8988T (cell line): ENCODE data around the gene RPLP1.
A peak's percentile ranks its signal among the peaks of the same experiment; 100 is the strongest.

Experiments used
- DNase-seq: peaks from one replicate; pipeline ENCODE4 v3.0.0; 2011

The RPLP1 gene

DNA sequence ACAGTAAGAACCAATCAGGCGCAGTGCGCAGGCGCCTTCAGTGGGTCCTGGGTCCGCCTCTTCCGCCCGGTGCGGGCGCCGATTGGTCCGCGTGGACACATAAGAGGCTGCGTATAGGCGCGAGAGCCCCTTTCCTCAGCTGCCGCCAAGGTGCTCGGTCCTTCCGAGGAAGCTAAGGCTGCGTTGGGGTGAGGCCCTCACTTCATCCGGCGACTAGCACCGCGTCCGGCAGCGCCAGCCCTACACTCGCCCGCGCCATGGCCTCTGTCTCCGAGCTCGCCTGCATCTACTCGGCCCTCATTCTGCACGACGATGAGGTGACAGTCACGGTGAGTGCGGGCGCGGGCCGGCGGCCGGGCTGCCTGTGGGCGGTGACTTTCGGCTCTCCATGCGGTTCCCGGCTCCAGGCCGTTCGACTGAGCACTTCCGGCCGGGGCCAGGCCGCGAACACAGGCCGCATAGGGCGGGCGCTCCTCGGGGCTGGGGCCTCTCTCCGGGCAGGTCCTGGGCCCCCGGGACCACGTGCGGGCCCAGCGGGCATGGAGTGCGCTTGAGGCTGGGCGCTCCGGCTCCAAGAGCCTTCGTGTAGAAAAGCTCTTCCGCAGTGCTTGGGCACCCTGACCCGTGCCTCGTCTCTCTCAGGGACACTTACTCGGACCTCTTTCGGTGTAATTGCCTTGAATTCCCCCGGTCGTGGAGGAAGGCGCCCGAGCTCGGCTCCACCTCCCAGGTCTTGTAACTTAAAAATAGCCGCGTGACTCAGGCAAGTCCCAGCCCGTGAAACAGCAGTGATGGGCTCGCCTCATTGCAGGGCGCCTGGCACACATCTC, at the start of gene RPLP1:
Gene RPLP1, plus strand, starts transcription at position 127 of the 830 bp plus-strand sequence. Its CDS starts 131 bp downstream, at position 258.
- DNase-seq, result peak; percentile 57

DNA sequence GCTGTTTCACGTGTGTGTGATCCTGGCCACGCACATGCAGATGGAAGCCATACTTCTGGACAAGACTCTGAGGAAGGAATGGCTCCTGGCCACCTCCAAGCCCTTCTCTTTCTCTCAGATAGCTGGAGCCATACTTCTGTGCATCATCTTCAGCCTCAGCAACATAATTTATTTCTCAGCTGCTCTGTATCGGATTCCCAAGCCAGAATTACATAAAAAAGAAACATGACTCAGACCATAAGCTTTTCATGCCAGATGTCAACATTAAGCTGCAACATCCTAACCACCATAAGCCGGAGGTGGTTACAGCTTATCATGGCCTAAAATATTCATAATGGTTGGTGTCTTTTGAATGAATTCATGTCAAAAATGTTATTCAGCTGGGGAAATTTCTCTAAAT, 49.0 kb upstream of the RPLP1 start:
- DNase-seq, result no peak

- DNase-seq, result no peak
Measured at GRCh38 chr15:69405110-69405509, 47.5 kb upstream of the RPLP1 start.

- no peak for DNase-seq
Measured at GRCh38 chr15:69407719-69408400, 44.8 kb upstream of the RPLP1 start.

GRCh38 chr15:69408841-69409240, 43.8 kb upstream of the RPLP1 start:
- DNase-seq, result no peak

- DNase-seq, result peak; percentile 55
Measured at GRCh38 chr15:69410248-69410874, 42.3 kb upstream of the RPLP1 start.

GRCh38 chr15:69412274-69412673, 40.3 kb upstream of the RPLP1 start:
- DNase-seq, result no peak

DNA sequence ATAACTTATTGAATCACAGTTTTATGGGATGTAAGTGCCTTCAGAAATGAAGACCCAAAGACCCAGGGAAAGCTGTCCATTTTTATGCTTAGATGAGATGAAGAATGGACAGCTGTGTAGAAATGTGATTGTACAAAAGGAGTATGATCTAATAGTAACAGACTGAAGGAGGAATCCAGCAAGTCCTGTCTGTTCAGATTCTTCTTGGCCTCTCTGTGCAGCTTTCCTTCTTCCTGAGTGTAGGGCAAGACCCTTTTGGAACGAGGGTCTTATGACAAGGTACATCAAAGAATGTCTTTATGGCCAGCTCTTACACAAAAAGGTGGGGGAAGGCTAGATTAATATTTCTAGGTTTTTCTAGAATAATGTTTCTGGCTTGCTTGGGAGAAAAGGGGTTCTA, 39.9 kb upstream of the RPLP1 start:
- no peak for DNase-seq

DNA sequence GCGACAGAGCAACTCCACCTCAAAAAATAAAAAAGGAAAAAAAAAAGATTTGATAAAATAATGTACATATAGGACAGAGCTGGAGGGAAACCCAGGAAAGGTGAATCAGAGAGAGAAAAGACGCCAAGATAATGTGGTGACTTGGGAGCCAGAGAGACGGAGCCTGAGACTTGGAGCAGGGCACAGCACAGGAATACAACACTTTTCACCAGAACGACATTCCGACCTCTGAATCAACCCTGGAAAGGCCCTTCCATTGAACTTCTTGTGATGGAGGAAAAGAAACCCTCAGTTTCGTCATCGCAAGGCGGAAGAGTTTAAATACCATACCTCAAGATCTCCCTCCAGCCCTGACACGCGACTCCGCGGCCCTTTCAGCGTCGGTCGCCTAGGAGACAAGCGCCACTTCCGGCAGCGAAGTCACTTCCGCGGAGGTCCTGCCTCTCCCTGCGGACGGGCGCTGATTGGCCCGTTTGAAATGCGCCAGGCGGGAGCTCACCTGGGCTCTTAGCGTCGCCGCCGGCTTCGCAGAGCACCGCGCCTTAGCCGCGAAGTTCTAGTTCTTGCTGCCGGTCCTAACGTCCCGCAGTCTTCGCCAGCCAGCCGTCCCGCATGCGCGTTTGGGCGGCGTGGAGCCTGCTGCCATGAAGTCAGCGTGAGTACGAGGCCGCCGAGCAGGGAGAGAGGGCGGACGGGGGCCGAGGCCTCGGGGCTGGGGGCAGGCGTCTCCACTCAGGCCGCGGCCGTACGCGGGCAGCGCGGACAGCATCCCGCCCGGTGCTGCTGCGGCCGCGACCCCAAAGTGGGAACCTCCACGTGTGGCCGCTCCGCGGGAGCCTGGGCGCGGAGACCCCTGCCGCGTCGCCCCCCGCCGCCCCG, 38.6 kb upstream of the RPLP1 start, which contains the start of gene KIF23:
Gene KIF23, plus strand, starts transcription at position 528 of the 879 bp plus-strand sequence. Its CDS starts 117 bp downstream, at position 645.
- peak; percentile 84 for DNase-seq

DNA sequence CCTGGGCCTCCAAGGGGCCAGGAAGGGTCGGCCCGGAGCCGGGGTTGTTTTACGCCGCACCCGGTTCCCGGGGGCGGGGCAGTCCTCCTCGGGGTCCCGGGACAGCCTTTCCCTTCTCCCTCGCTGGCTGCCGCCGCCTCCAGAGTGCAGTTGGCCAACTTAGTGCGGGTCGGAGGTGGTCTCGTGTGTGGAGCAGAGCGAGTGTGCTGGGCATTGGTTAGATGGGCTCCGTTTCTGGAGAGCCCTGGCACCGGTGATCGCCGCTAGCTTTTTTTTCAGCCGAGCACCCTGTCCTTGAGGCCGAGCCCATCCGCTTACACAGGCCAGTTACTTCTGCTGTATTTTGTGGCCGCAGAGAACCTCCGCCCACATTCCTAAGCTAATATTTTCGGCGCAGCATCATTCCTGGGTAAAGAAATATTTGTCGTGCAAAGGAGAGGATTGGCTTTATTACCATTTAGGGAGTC, 37.9 kb upstream of the RPLP1 start:
- DNase-seq, result no peak

GRCh38 chr15:69415381-69415780, 37.2 kb upstream of the RPLP1 start:
- DNase-seq, result no peak

GRCh38 chr15:69417581-69417980, 35.0 kb upstream of the RPLP1 start:
- DNase-seq, result no peak

DNA sequence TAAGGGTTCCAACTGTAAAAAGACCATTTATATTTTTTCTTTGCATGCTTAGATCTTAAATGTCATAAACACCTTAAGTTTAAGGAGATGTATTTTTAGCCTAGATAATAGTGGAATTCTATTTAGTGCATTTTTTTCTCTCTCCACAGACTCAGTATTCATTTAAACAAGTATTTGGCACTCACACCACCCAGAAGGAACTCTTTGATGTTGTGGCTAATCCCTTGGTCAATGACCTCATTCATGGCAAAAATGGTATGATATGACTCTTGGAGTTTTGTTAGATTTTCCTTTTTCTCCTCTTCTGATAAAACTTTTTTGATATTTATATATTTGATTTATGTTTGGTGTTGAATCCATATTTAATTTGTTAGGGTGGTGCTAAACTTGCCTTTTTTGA, 31.1 kb upstream of the RPLP1 start:
- no peak for DNase-seq

GRCh38 chr15:69422336-69422895, 30.2 kb upstream of the RPLP1 start:
- DNase-seq, result no peak

GRCh38 chr15:69424001-69424400, 28.6 kb upstream of the RPLP1 start:
- no peak for DNase-seq

GRCh38 chr15:69424748-69425413, 27.7 kb upstream of the RPLP1 start:
- no peak for DNase-seq

GRCh38 chr15:69433831-69434230, 18.8 kb upstream of the RPLP1 start:
- DNase-seq, result no peak

- DNase-seq, result no peak
Measured at GRCh38 chr15:69434238-69434637, 18.4 kb upstream of the RPLP1 start.

DNA sequence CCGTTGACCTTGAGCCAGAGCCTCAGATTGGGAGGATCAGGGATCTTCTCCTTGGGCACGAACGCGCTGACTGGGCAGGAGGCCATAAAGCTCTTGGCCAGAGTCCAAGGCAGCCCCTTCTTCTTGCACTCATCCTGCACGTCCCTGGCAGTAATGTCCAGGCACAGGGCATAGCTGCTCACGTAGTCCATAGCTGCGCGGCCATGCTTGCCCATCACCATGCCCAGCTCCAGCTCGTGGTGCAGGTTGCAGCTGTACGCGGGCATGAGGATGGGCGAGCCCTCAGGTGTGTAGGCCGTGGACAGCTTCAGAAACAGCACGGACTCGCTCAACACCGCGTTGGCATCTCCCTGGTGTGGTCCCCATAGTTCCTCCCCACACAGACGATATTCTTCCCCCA, 17.9 kb upstream of the RPLP1 start:
- no peak for DNase-seq

DNA sequence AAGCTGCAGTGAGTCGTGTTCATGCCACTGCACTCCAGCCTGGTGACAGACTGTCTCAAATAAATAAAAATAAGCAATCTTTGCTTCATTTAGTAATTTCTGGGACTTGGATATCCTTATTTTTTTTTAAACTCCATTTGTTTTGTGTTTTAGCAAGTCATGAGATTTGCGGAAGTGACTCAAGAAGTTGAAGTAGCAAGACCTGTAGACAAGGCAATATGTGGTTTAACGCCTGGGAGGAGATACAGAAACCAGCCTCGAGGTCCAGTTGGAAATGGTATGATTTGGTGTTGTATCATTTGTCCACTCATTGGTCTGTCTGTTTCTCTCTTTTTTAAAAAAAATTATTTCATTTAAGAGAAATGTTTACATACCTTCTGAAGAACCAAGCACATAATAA, 16.6 kb upstream of the RPLP1 start:
- no peak for DNase-seq

DNA sequence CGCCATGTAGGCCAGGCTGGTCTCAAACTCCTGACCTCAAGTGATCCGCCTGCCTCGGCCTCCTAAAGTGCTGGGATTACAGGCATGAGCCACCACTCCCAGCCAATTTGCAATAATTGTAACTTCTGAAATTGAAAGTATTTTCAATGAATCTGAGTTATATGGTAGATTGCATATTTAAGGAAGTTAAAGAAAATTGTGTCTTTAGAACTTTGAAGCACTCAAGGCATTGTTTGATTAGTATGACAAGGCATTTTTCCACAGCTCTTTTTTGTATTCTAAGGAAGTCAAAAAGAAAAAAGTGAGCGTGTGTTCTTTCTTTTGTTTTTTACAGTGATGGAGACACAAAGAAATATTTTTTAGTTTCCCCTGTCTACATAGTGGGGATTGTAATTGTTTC, 15.7 kb upstream of the RPLP1 start:
- no peak for DNase-seq

GRCh38 chr15:69439623-69440022, 13.0 kb upstream of the RPLP1 start:
- no peak for DNase-seq
